ENCODE results near the gene C4orf54.

The C4orf54 gene

GRCh38 chr4:99636422-99636821 is 21.2 kb downstream of the C4orf54 start:
- ATAC-seq: no peak
- TF ChIP-seq PPARA (CRISPR knock-in tag; IDR thresholded peaks at IDR 0.05; ENCODE audit: borderline replicate concordance) (no peak), TCF4 (CRISPR knock-in tag; IDR thresholded peaks at IDR 0.05; ENCODE audit: borderline replicate concordance) (no peak), GLIS3 (CRISPR knock-in tag; IDR thresholded peaks at IDR 0.05) (no peak), RARB (CRISPR knock-in tag; IDR thresholded peaks at IDR 0.05) (no peak), CREB5 (CRISPR knock-in tag; IDR thresholded peaks at IDR 0.05; ENCODE audit: low read depth) (no peak), ISL1 (CRISPR knock-in tag; IDR thresholded peaks at IDR 0.05) (no peak), ESRRG (CRISPR knock-in tag; IDR thresholded peaks at IDR 0.05) (no peak), OSR1 (CRISPR knock-in tag; IDR thresholded peaks at IDR 0.05) (no peak), ZFP30 (CRISPR knock-in tag; IDR thresholded peaks at IDR 0.05) (no peak), ZNF8 (CRISPR knock-in tag; IDR thresholded peaks at IDR 0.05) (no peak), ZNF70 (CRISPR knock-in tag; IDR thresholded peaks at IDR 0.05) (no peak), PATZ1 (CRISPR knock-in tag; IDR thresholded peaks at IDR 0.05; ENCODE audit: borderline replicate concordance) (no peak), TSHZ2 (CRISPR knock-in tag; IDR thresholded peaks at IDR 0.05) (no peak), SNAI2 (CRISPR knock-in tag; IDR thresholded peaks at IDR 0.05) (no peak), ARNTL (CRISPR knock-in tag; IDR thresholded peaks at IDR 0.05; ENCODE audit: borderline replicate concordance, low read depth) (no peak), BACH2 (CRISPR knock-in tag; IDR thresholded peaks at IDR 0.05; ENCODE audit: borderline replicate concordance) (no peak), ZNF565 (CRISPR knock-in tag; conservative IDR thresholded peaks at IDR 0.05; ENCODE audit: low read depth) (no peak), CSRNP3 (CRISPR knock-in tag; IDR thresholded peaks at IDR 0.05) (no peak), ZFP3 (CRISPR knock-in tag; IDR thresholded peaks at IDR 0.05) (no peak)

GRCh38 chr4:99635601-99636000 is 22.0 kb downstream of the C4orf54 start:
- TF ChIP-seq OSR1 (CRISPR knock-in tag; IDR thresholded peaks at IDR 0.05): no peak
- ATAC-seq: no peak

GRCh38 chr4:99634742-99635360 is 22.8 kb downstream of the C4orf54 start:
- no peak for ATAC-seq
- TF ChIP-seq ZFP3 (CRISPR knock-in tag; IDR thresholded peaks at IDR 0.05) (no peak), POU6F1 (CRISPR knock-in tag; IDR thresholded peaks at IDR 0.05; ENCODE audit: borderline replicate concordance, low read depth) (no peak), CSRNP3 (CRISPR knock-in tag; IDR thresholded peaks at IDR 0.05) (no peak), OSR1 (CRISPR knock-in tag; IDR thresholded peaks at IDR 0.05) (no peak), TCF4 (CRISPR knock-in tag; IDR thresholded peaks at IDR 0.05; ENCODE audit: borderline replicate concordance) (no peak), ESRRG (CRISPR knock-in tag; IDR thresholded peaks at IDR 0.05) (no peak)

Data from SK-N-SH treated with all-trans-retinoic acid at 6 μM for 48 hours (cell line).